ENCODE data around the gene RARG. TPM values are rescaled to one million over a fixed set of nuclear protein-coding genes. Genes with fewer than 3 reads are reported as not detected.

The RARG gene
- total RNA-seq, 1 experiment from 2014 or later: 11.8 TPM

- DNase-seq: peak; percentile 56 to 66
- H3K9me3 Mint-ChIP-seq (ENCODE audit: unreplicated experiment): no peaks in the 10 kb centered on the region
These were observed 41.8 kb downstream of the RARG start for GRCh38 chr12:53190108-53190729.

GRCh38 chr12:53187145-53187899, 44.7 kb downstream of the RARG start:
- H3K4me3 ChIP-seq (ENCODE audit: low read depth, low read length): no peak overlapping the region
- H3K9me3 Mint-ChIP-seq (ENCODE audit: unreplicated experiment): no peaks in the 10 kb centered on the region
- peaks cover 10% of the 10 kb centered on the region for H3K36me3 ChIP-seq (ENCODE audit: control insufficient read depth, insufficient read depth, low read length)
- H3K9me3 ChIP-seq: no peaks in the 10 kb centered on the region
- no peaks in the 10 kb centered on the region for H3K27me3 Mint-ChIP-seq (ENCODE audit: insufficient read depth, unreplicated experiment)
- peaks cover 9% of the 10 kb centered on the region; the same call in 1 of the 2 replicates for H3K4me1 ChIP-seq
- peaks cover 30% of the 10 kb centered on the region for H3K36me3 Mint-ChIP-seq (ENCODE audit: insufficient read depth, unreplicated experiment)
- intact Hi-C loops (cut with micrococcal nuclease; ENCODE audit: unreplicated experiment): no loop called here
- H3K27ac Mint-ChIP-seq (ENCODE audit: unreplicated experiment): no peak overlapping the region
- BruUV-seq (replicated peaks): no TSS peak
- peaks cover 6% of the 10 kb centered on the region for H3K4me1 Mint-ChIP-seq (ENCODE audit: low read depth, unreplicated experiment)
- no peaks in the 10 kb centered on the region for H3K27me3 ChIP-seq (replicated peaks; ENCODE audit: control insufficient read depth, insufficient read depth, low read length)
- H3K4me3 Mint-ChIP-seq (ENCODE audit: unreplicated experiment): no peak overlapping the region
- TF ChIP-seq CTCF (IDR thresholded peaks at IDR 0.05; ENCODE audit: insufficient read depth in 1 of 2, low read depth in 1 of 2, low read length in 1 of 2, severe bottlenecking in 1 of 2, unreplicated experiment in 1 of 2): no peak
- CTCF ChIA-PET: interaction anchor here (0.5 to 2.4 kb wide), 6 partner anchors 12 to 173 kb away, joined by 3 to 10 read pairs (median 4); a partner anchor contains a TSS
- no peak for DNase-seq
- POLR2A ChIA-PET: no interaction called here

More at GRCh38 chr12:53190108-53190729, 41.8 kb downstream of the RARG start:
- BruUV-seq (replicated peaks): TSS peak; percentile 8
- Histone ChIP-seq H3K4me1 (no peaks in the 10 kb centered on the region), H3K36me3 (ENCODE audit: control insufficient read depth, insufficient read depth, low read length) (peaks cover 4% of the 10 kb centered on the region), H3K4me3 (ENCODE audit: low read depth, low read length) (no peak overlapping the region), H3K9me3 (no peaks in the 10 kb centered on the region), H3K27me3 (replicated peaks; ENCODE audit: control insufficient read depth, insufficient read depth, low read length) (no peaks in the 10 kb centered on the region)
- H3K27me3 Mint-ChIP-seq (ENCODE audit: insufficient read depth, unreplicated experiment): no peaks in the 10 kb centered on the region
- no peaks in the 10 kb centered on the region for H3K4me1 Mint-ChIP-seq (ENCODE audit: low read depth, unreplicated experiment)
- H3K4me3 Mint-ChIP-seq (ENCODE audit: unreplicated experiment): no peak overlapping the region
- intact Hi-C loops (cut with micrococcal nuclease; ENCODE audit: unreplicated experiment): loop anchor here (1.0 kb wide), 2 partner anchors 31 to 124 kb away; no protein-coding TSS in a partner anchor
- POLR2A ChIA-PET: no interaction called here
- TF ChIP-seq CTCF (IDR thresholded peaks at IDR 0.05; ENCODE audit: insufficient read depth in 1 of 2, low read depth in 1 of 2, low read length in 1 of 2, severe bottlenecking in 1 of 2, unreplicated experiment in 1 of 2): peak; percentile 69 to 89
- H3K27ac Mint-ChIP-seq (ENCODE audit: unreplicated experiment): no peak overlapping the region
- CTCF ChIA-PET: interaction anchor here (0.5 to 2.5 kb wide), 5 partner anchors 29 to 467 kb away, joined by 3 to 13 read pairs (median 4); partner anchors contain the start of gene SOAT2
- H3K36me3 Mint-ChIP-seq (ENCODE audit: insufficient read depth, unreplicated experiment): peaks cover 31% of the 10 kb centered on the region

GRCh38 chr12:53186745-53187144, 45.3 kb downstream of the RARG start:
- CTCF ChIA-PET: interaction anchor here (1.2 to 2.4 kb wide), 3 partner anchors 12 to 121 kb away, joined by 3 to 10 read pairs (median 6); no protein-coding TSS in a partner anchor
- H3K4me3 ChIP-seq (ENCODE audit: low read depth, low read length): no peak overlapping the region
- peaks cover 12% of the 10 kb centered on the region for H3K36me3 ChIP-seq (ENCODE audit: control insufficient read depth, insufficient read depth, low read length)
- Mint-ChIP-seq H3K27ac (ENCODE audit: unreplicated experiment) (no peak overlapping the region), H3K27me3 (ENCODE audit: insufficient read depth, unreplicated experiment) (no peaks in the 10 kb centered on the region), H3K4me3 (ENCODE audit: unreplicated experiment) (no peak overlapping the region), H3K4me1 (ENCODE audit: low read depth, unreplicated experiment) (peaks cover 12% of the 10 kb centered on the region), H3K9me3 (ENCODE audit: unreplicated experiment) (no peaks in the 10 kb centered on the region), H3K36me3 (ENCODE audit: insufficient read depth, unreplicated experiment) (peaks cover 36% of the 10 kb centered on the region)
- H3K4me1 ChIP-seq: peaks cover 12% of the 10 kb centered on the region
- no peak for TF ChIP-seq CTCF (IDR thresholded peaks at IDR 0.05; ENCODE audit: insufficient read depth in 1 of 2, low read depth in 1 of 2, low read length in 1 of 2, severe bottlenecking in 1 of 2, unreplicated experiment in 1 of 2)
- H3K9me3 ChIP-seq: no peaks in the 10 kb centered on the region
- BruUV-seq (replicated peaks): no TSS peak
- DNase-seq: no peak
- POLR2A ChIA-PET: no interaction called here
- H3K27me3 ChIP-seq (replicated peaks; ENCODE audit: control insufficient read depth, insufficient read depth, low read length): no peaks in the 10 kb centered on the region
- intact Hi-C loops (cut with micrococcal nuclease; ENCODE audit: unreplicated experiment): no loop called here
